Measurements from ENCODE around the gene BANP. TPM values are rescaled to one million over a fixed set of nuclear protein-coding genes. Genes with fewer than 3 reads are reported as not detected.

Gene BANP
- total and polyA plus RNA-seq, 2 donors (not counting 3 experiments of a cell fraction or from before 2014, with no cell fraction given), result 22.4 to 33.8 TPM

- no TSS peak for BruUV-seq (replicated peaks)
- Histone ChIP-seq H3K9me1 (replicated peaks; ENCODE audit: control insufficient read depth, extremely low read depth, insufficient read depth, low read length) (no peaks in the 10 kb centered on the region), H3K36me3 (ENCODE audit: control insufficient read depth in 2 of 2, extremely low read depth in 1 of 2, insufficient read depth in 2 of 2, low read length in 2 of 2) (peaks cover 0 to 6% of the 10 kb centered on the region in 2 experiments), H3K4me2 (ENCODE audit: insufficient read depth, low read length) (no peak overlapping the region), H4K20me1 (replicated peaks; ENCODE audit: control insufficient read depth, extremely low read depth, insufficient read depth, low read length) (no peaks in the 10 kb centered on the region), H3K9me3 (replicated peaks; ENCODE audit: control insufficient read depth, insufficient read depth, low read length) (no peaks in the 10 kb centered on the region), H3K4me1 (ENCODE audit: control insufficient read depth, extremely low read depth, insufficient read depth, low read length) (no peaks in the 10 kb centered on the region), H3K79me2 (ENCODE audit: control insufficient read depth, insufficient read depth, low read length) (no peaks in the 10 kb centered on the region), H3K27me3 (ENCODE audit: control insufficient read depth in 2 of 2, insufficient read depth in 2 of 2, low read length in 2 of 2) (no peaks in the 10 kb centered on the region), H3K27ac (ENCODE audit: insufficient read depth, low read depth, low read length) (no peak overlapping the region), H3K9ac (replicated peaks; ENCODE audit: extremely low read depth, insufficient read depth, low read length) (no peak overlapping the region), H2AFZ (ENCODE audit: low read depth, low read length) (no peak overlapping the region), H3K4me3 (replicated peaks in 1 of 3; ENCODE audit: insufficient read depth in 1 of 3, low read depth in 1 of 3, low read length in 3 of 3) (no peak overlapping the region)
- DNase-seq (ENCODE audit: low read depth, low spot score) (no peak), FAIRE-seq (no peak)
- POLR2A ChIA-PET, result no interaction called here
- CTCF ChIA-PET, result no interaction called here
- intact Hi-C loops (cut with micrococcal nuclease) (no loop called here), dilution Hi-C loops (cut with MboI; ENCODE audit: extremely low pct_ligation_motif_present, low sequenced_read_pairs) (no loop called here)
- no peak for TF ChIP-seq GATA2 (IDR thresholded peaks at IDR 0.05; ENCODE audit: insufficient read depth, insufficient read length, low read depth, low read length)
- TF ChIP-seq JUN (IDR thresholded peaks at IDR 0.05; ENCODE audit: borderline replicate concordance, insufficient read depth, insufficient read length, low read depth), result no peak
- no peak for TF ChIP-seq MYC (IDR thresholded peaks at IDR 0.05; ENCODE audit: low read depth, low read length)
Observed at GRCh38 chr16:88034770-88035169, 83.5 kb downstream of the BANP start.

- CTCF ChIA-PET, result no interaction called here
Observed at GRCh38 chr16:88035292-88035691, 84.1 kb downstream of the BANP start.

More at GRCh38 chr16:88035292-88035691, 84.1 kb downstream of the BANP start:
- H3K9me3 ChIP-seq (replicated peaks; ENCODE audit: control insufficient read depth, insufficient read depth, low read length), result no peaks in the 10 kb centered on the region
- TF ChIP-seq POLR2AphosphoS5 (IDR thresholded peaks at IDR 0.05; ENCODE audit: insufficient read depth, low read depth, low read length) (no peak), JUN (IDR thresholded peaks at IDR 0.05; ENCODE audit: borderline replicate concordance, insufficient read depth, insufficient read length, low read depth) (no peak), GATA2 (IDR thresholded peaks at IDR 0.05; ENCODE audit: insufficient read depth, insufficient read length, low read depth, low read length) (no peak), FOS (IDR thresholded peaks at IDR 0.05; ENCODE audit: borderline replicate concordance, insufficient read depth, low read length) (no peak), MAX (IDR thresholded peaks at IDR 0.05; ENCODE audit: insufficient read depth, insufficient read length) (no peak), MYC (IDR thresholded peaks at IDR 0.05; ENCODE audit: low read depth, low read length) (no peak), CTCF (IDR thresholded peaks at IDR 0.05; ENCODE audit: extremely low read depth in 1 of 2, insufficient read depth in 1 of 2, low read depth in 1 of 2, low read length in 2 of 2) (no peak), POLR2A (IDR thresholded peaks at IDR 0.05; ENCODE audit: low read depth, low read length) (no peak), EZH2 (IDR thresholded peaks at IDR 0.05; ENCODE audit: borderline replicate concordance, low read depth, low read length, severe bottlenecking) (no peak)
- no TSS peak for BruUV-seq (replicated peaks)
- no peak overlapping the region for H3K4me3 ChIP-seq (replicated peaks in 1 of 3; ENCODE audit: insufficient read depth in 1 of 3, low read depth in 1 of 3, low read length in 3 of 3)
- no peaks in the 10 kb centered on the region for H3K79me2 ChIP-seq (ENCODE audit: control insufficient read depth, insufficient read depth, low read length)
- no peaks in the 10 kb centered on the region for H3K9me1 ChIP-seq (replicated peaks; ENCODE audit: control insufficient read depth, extremely low read depth, insufficient read depth, low read length)
- H3K27me3 ChIP-seq (ENCODE audit: control insufficient read depth in 2 of 2, insufficient read depth in 2 of 2, low read length in 2 of 2), result no peaks in the 10 kb centered on the region
- H3K27ac ChIP-seq (ENCODE audit: insufficient read depth, low read depth, low read length), result no peak overlapping the region
- no peak overlapping the region for H2AFZ ChIP-seq (ENCODE audit: low read depth, low read length)
- FAIRE-seq, result no peak
- POLR2A ChIA-PET, result no interaction called here
- no peak overlapping the region for H3K9ac ChIP-seq (replicated peaks; ENCODE audit: extremely low read depth, insufficient read depth, low read length)
- H4K20me1 ChIP-seq (replicated peaks; ENCODE audit: control insufficient read depth, extremely low read depth, insufficient read depth, low read length), result no peaks in the 10 kb centered on the region
- H3K36me3 ChIP-seq (ENCODE audit: control insufficient read depth in 2 of 2, extremely low read depth in 1 of 2, insufficient read depth in 2 of 2, low read length in 2 of 2), result peaks cover 0 to 7% of the 10 kb centered on the region in 2 experiments
- intact Hi-C loops (cut with micrococcal nuclease) (no loop called here), dilution Hi-C loops (cut with MboI; ENCODE audit: extremely low pct_ligation_motif_present, low sequenced_read_pairs) (no loop called here)
- H3K4me1 ChIP-seq (ENCODE audit: control insufficient read depth, extremely low read depth, insufficient read depth, low read length), result no peaks in the 10 kb centered on the region
- H3K4me2 ChIP-seq (ENCODE audit: insufficient read depth, low read length), result no peak overlapping the region
- DNase-seq (ENCODE audit: low read depth, low spot score), result no peak

All from endothelial cell of umbilical vein (primary cell).